GM12878 (cell line): ENCODE results near the gene INHA. TPM values are rescaled to one million over a fixed set of nuclear protein-coding genes. Genes with fewer than 3 reads are reported as not detected.

Experiments
- ATAC-seq: fragments of 200-7000 bp; cut with Tn5 transposase; 3 replicates; pipeline ENCODE4 v1.9.1; 2020; ENCODE audit warnings: mild to moderate bottlenecking, moderate library complexity
- BruUV-seq: library from RNA; stranded (reverse); fragments of 400-500 nt; replicated peaks from 2 replicates; lab custom pipeline; 2021; lab: Mats Ljungman, UMichigan
- CTCF ChIA-PET: fragments of 300-600 bp; sonication (Branson Sonifier 250); formaldehyde crosslinking; extraction: SDS; loops from one replicate; lab custom pipeline; 2021; ENCODE audit warnings: inconsistent platforms; lab: Yijun Ruan, JAX
- POLR2A ChIA-PET: fragments of 350-600 bp; formaldehyde crosslinking; extraction: SDS; loops from one replicate; lab custom pipeline; 2021; ENCODE audit warnings: inconsistent platforms; lab: Charles Lee
- RAD21 ChIA-PET: fragments of 300-600 bp; sonication (Branson Sonifier 250); formaldehyde crosslinking; loops from one replicate; lab custom pipeline; 2023; ENCODE audit warnings: antibody characterized with exemption; ENCODE audit not compliant: unreplicated experiment; lab: Charles Lee
- SMC1A ChIA-PET: fragments of 300-600 bp; sonication (Branson Sonifier 250); formaldehyde crosslinking; loops from one replicate; lab custom pipeline; 2023; ENCODE audit not compliant: unreplicated experiment, uncharacterized antibody; lab: Charles Lee
- DNase-seq: peaks from one replicate; pipeline ENCODE4 v3.0.0-alpha.2; 2011; ENCODE audit warnings: low read depth, low spot score
- FAIRE-seq: peaks from 3 replicates; lab custom pipeline; 2011; peaks lifted over from hg19 to GRCh38; lab: Jason Lieb, UNC
- H2AFZ ChIP-seq: 2 replicates; pipeline ENCODE4 v1.6.0; 2011; ENCODE audit warnings: low read depth, low read length, control low read depth; ENCODE audit not compliant: control insufficient read depth
- H3K27ac ChIP-seq: 2 replicates; pipeline ENCODE4 v1.5.1; 2011; ENCODE audit warnings: control low read depth; ENCODE audit not compliant: control insufficient read depth, insufficient read depth
- H3K27me3 ChIP-seq, 2 experiments: replicated peaks in 1 of 2; 2 replicates each; pipeline versions ENCODE4 v1.6.0 to v1.6.1; 2011; ENCODE audit warnings: low read length in 1 of 2; ENCODE audit not compliant: control insufficient read depth in 2 of 2, insufficient read depth in 2 of 2
- H3K36me3 ChIP-seq, 2 experiments: 2 replicates each; pipeline ENCODE4 v1.5.1; 2011; ENCODE audit warnings: low read length in 1 of 2; ENCODE audit not compliant: control insufficient read depth in 2 of 2, insufficient read depth in 2 of 2
- H3K4me1 ChIP-seq: 2 replicates; pipeline ENCODE4 v1.6.1; 2011; ENCODE audit warnings: mild to moderate bottlenecking, low read length, moderate library complexity, mixed read lengths; ENCODE audit not compliant: control insufficient read depth, insufficient read depth
- H3K4me2 ChIP-seq: 2 replicates; pipeline ENCODE4 v1.6.0; 2011; ENCODE audit warnings: control low read depth; ENCODE audit not compliant: control insufficient read depth, insufficient read depth
- H3K4me3 ChIP-seq: fragments of 200-600 bp; sonication (generic); 2 replicates; pipeline ENCODE4 v1.5.1; 2016
- H3K79me2 ChIP-seq: 2 replicates; pipeline ENCODE4 v1.6.0; 2011; ENCODE audit warnings: low read length; ENCODE audit not compliant: control insufficient read depth, insufficient read depth
- H3K9ac ChIP-seq: 2 replicates; pipeline ENCODE4 v1.8.0; 2011; ENCODE audit warnings: low read length, control low read depth, mixed read lengths; ENCODE audit not compliant: control insufficient read depth, insufficient read depth
- H3K9me3 ChIP-seq: replicated peaks from 3 replicates; pipeline ENCODE4 v1.5.1; 2011; ENCODE audit warnings: mild to moderate bottlenecking, low read length; ENCODE audit not compliant: control insufficient read depth, insufficient read depth
- H4K20me1 ChIP-seq: 2 replicates; pipeline ENCODE4 v1.6.0; 2011; ENCODE audit not compliant: control insufficient read depth, insufficient read depth
- BHLHE40 ChIP-seq, 2 experiments: fragments of 450-650 bp in 1 of 2; IDR thresholded peaks; 2 replicates each; pipeline ENCODE4 v1.6.1; 2011 to 2017; ENCODE audit warnings: low read depth in 2 of 2, borderline replicate concordance in 1 of 2, improper control_type of control experiment in 1 of 2, low read length in 1 of 2, mild to moderate bottlenecking in 1 of 2
- EGR1 ChIP-seq, 2 experiments: IDR thresholded peaks; 1 replicate in 1 of 2; 2 replicates in 1 of 2; pipeline ENCODE4 v1.6.1; 2011 to 2012; ENCODE audit warnings: low read depth in 2 of 2, low read length in 2 of 2, borderline replicate concordance in 1 of 2, mild to moderate bottlenecking in 1 of 2, moderate library complexity in 1 of 2
- MTA3 ChIP-seq: IDR thresholded peaks from 2 replicates; pipeline ENCODE4 v1.6.1; 2012; ENCODE audit warnings: low read length, inconsistent platforms, borderline replicate concordance
- POLR2AphosphoS2 ChIP-seq: IDR thresholded peaks from 2 replicates; pipeline ENCODE4 v1.6.1; 2011; ENCODE audit warnings: low read depth, mild to moderate bottlenecking, low read length, improper control_type of control experiment, moderate library complexity
- RFX5 ChIP-seq: IDR thresholded peaks from 2 replicates; pipeline ENCODE4 v1.6.1; 2011; ENCODE audit warnings: low read depth, low read length, improper control_type of control experiment
- WGBS: methylation state at CpG from one replicate; pipeline ENCODE4 v1.1.6; 2016; ENCODE audit warnings: low lambda C conversion rate; ENCODE audit not compliant: insufficient replicate concordance, insufficient coverage; ENCODE audit errors: missing lambda C conversion rate; 5-methylcytosine and 5-hydroxymethylcytosine counted together
- in situ Hi-C: fragments of 300-500 bp; cut with MboI; formaldehyde crosslinking; loops from 9 replicates; pipeline ENCODE4 v1.14.3; 2018; ENCODE audit warnings: mixed read lengths
- intact Hi-C: fragments of 100-400 bp; cut with micrococcal nuclease; formaldehyde crosslinking; loops from one replicate; pipeline ENCODE4 v1.14.2; 2022; ENCODE audit not compliant: unreplicated experiment
- polyA plus RNA-seq, 11 experiments: library from polyadenylated mRNA; depleted of rRNA in 4 of 11; unstranded in 6 of 11; stranded (reverse) in 5 of 11; fragments of >200 nt; fragmentation: Nextera tagmentation in 4 of 11; fragmentation: Illumina TruSeq in 1 of 11; extraction: Ambion mirVana in 4 of 11; extraction: Trizol in 1 of 11; gene quantifications; 1 replicate in 1 of 11; 2 replicates in 10 of 11; pipeline versions ENCODE4 v1.2.1 to v1.2.3, GENCODE V29; 2011 to 2016; ENCODE audit warnings: inconsistent platforms in 2 of 11, missing spikeins in 2 of 11, low read depth in 1 of 11
- total RNA-seq, 4 experiments: library from RNA; depleted of rRNA in 3 of 4; stranded (reverse); fragments of >200 nt in 3 of 4; fragmentation: Illumina TruSeq in 1 of 4; extraction: Trizol in 1 of 4; gene quantifications; 2 replicates each; pipeline versions ENCODE4 v1.2.1 to v1.2.3, GENCODE V29; 2013 to 2021
- TF ChIP-seq, protein P1 (sequence below): IDR thresholded peaks from 2 replicates; pipeline ENCODE4 v1.6.1; 2012; ENCODE audit warnings: improper control_type of control experiment, low read depth, low read length; ENCODE audit not compliant: insufficient replicate concordance
- TF ChIP-seq, protein P2 (sequence below): fragments of 450-650 bp; IDR thresholded peaks from 2 replicates; pipeline ENCODE4 v1.6.1; 2016; ENCODE audit warnings: mild to moderate bottlenecking

INHA gene
- total and polyA plus RNA-seq, 10 of the 15 experiments (the other 5 are each of a cell fraction or from before 2014, with no cell fraction given): not detected

DNA sequence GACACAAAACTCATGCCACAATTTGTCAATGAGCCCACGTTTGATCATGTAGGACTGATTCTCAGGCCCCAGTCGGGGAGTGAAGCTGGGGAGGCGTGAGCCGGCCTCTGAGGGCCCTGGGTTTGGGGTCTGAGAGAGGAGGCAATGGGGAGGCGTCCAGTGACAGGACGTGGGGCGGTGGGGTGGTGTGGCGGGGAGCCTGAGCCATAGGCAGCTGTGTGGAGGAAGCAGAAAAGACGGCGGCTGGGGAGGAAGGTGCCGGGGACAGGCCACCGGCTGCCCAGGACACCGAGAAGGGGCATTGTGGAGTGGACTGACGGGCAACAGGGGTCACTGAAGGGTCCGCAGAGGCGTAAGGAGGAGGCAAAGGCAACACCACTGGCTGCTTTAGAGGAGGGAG lies 35.7 kb upstream of the INHA start (continued):
- TF ChIP-seq BHLHE40 (IDR thresholded peaks at IDR 0.05; ENCODE audit: borderline replicate concordance in 1 of 2, low read depth in 2 of 2, low read length in 1 of 2): no peak
- TF ChIP-seq, protein P1, sequence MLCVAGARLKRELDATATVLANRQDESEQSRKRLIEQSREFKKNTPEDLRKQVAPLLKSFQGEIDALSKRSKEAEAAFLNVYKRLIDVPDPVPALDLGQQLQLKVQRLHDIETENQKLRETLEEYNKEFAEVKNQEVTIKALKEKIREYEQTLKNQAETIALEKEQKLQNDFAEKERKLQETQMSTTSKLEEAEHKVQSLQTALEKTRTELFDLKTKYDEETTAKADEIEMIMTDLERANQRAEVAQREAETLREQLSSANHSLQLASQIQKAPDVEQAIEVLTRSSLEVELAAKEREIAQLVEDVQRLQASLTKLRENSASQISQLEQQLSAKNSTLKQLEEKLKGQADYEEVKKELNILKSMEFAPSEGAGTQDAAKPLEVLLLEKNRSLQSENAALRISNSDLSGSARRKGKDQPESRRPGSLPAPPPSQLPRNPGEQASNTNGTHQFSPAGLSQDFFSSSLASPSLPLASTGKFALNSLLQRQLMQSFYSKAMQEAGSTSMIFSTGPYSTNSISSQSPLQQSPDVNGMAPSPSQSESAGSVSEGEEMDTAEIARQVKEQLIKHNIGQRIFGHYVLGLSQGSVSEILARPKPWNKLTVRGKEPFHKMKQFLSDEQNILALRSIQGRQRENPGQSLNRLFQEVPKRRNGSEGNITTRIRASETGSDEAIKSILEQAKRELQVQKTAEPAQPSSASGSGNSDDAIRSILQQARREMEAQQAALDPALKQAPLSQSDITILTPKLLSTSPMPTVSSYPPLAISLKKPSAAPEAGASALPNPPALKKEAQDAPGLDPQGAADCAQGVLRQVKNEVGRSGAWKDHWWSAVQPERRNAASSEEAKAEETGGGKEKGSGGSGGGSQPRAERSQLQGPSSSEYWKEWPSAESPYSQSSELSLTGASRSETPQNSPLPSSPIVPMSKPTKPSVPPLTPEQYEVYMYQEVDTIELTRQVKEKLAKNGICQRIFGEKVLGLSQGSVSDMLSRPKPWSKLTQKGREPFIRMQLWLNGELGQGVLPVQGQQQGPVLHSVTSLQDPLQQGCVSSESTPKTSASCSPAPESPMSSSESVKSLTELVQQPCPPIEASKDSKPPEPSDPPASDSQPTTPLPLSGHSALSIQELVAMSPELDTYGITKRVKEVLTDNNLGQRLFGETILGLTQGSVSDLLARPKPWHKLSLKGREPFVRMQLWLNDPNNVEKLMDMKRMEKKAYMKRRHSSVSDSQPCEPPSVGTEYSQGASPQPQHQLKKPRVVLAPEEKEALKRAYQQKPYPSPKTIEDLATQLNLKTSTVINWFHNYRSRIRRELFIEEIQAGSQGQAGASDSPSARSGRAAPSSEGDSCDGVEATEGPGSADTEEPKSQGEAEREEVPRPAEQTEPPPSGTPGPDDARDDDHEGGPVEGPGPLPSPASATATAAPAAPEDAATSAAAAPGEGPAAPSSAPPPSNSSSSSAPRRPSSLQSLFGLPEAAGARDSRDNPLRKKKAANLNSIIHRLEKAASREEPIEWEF: no peak

DNA sequence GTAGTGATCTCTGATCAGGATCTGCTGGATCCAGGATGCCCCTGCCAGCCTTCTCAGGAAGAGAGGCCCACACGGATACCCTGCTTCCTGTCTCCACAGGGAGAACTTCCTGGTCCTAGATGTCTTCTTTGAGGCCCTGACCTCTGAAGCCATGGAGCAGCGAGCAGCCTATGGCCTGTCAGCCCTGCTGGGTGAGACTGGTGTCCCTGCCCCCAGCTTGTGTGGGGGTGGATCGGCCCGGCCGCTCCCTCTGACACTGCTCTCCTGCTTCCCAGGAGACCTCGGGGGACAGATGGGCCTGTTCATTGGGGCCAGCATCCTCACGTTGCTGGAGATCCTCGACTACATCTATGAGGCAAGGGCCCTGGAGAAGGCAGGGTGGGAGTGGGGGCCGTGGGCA lies 35.1 kb upstream of the INHA start:
- Histone ChIP-seq H3K4me1 (peaks cover 2% of the 10 kb centered on the region; the same call in 1 of the 2 replicates), H3K9ac (no peak overlapping the region), H3K27me3 (no peaks in the 10 kb centered on the region; a peak in 2 of 4 replicates), H3K9me3 (no peaks in the 10 kb centered on the region), H3K27ac (no peak overlapping the region), H2AFZ (no peak overlapping the region), H3K4me3 (no peak overlapping the region), H3K4me2 (no peak overlapping the region), H3K36me3 (no peaks in the 10 kb centered on the region; a peak in 1 of 4 replicates), H4K20me1 (no peaks in the 10 kb centered on the region), H3K79me2 (no peaks in the 10 kb centered on the region)
- ATAC-seq: no peak
- CTCF ChIA-PET: interaction anchor here (1.1 kb wide), 1 partner anchor 41 kb away, joined by 3 read pairs; a partner anchor contains a TSS
- intact Hi-C loops: no loop called here
- RAD21 ChIA-PET: no interaction called here
- POLR2A ChIA-PET: interaction anchor here (1.0 kb wide), 1 partner anchor 60 kb away, joined by 3 read pairs; the partner anchor contains the start of gene STK11IP
- BruUV-seq: no TSS peak
- DNase-seq: no peak
- no peak for FAIRE-seq
- TF ChIP-seq, protein P2, sequence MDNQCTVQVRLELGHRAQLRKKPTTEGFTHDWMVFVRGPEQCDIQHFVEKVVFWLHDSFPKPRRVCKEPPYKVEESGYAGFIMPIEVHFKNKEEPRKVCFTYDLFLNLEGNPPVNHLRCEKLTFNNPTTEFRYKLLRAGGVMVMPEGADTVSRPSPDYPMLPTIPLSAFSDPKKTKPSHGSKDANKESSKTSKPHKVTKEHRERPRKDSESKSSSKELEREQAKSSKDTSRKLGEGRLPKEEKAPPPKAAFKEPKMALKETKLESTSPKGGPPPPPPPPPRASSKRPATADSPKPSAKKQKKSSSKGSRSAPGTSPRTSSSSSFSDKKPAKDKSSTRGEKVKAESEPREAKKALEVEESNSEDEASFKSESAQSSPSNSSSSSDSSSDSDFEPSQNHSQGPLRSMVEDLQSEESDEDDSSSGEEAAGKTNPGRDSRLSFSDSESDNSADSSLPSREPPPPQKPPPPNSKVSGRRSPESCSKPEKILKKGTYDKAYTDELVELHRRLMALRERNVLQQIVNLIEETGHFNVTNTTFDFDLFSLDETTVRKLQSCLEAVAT: no peak
- TF ChIP-seq EGR1 (IDR thresholded peaks at IDR 0.05; ENCODE audit: borderline replicate concordance in 1 of 2, low read depth in 2 of 2, low read length in 2 of 2) (no peak), POLR2AphosphoS2 (no peak), RFX5 (no peak), MTA3 (no peak)
- SMC1A ChIA-PET: no interaction called here
- WGBS: 16% methylated on average over 9 of the region's 9 CpGs
- in situ Hi-C loops: no loop called here
